ENCODE measurements around the gene FBP1. TPM values are rescaled to one million over a fixed set of nuclear protein-coding genes. Genes with fewer than 3 reads are reported as not detected.

Gene FBP1
- total RNA-seq, 6 experiments from 2014 or later = not detected

DNA sequence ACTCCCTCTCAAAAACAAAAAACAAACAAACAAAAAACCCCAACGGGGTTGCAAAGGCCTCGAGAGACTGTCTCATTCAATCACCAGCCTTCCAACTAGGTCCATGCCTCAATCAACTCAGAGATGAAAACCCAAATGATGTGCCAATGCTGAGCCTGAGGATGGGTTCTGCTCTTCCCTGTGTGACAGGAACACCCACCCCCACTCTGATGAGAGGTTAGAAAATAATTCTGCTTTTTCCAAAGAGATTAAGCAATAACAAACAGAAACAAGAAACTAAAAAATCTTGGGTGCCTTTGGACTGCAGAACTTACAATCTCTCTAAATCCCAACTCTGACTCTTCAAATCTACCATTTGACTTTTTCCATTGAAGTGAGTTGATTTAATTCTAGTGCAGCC, 25.5 kb upstream of the FBP1 start:
- H3K36me3 Mint-ChIP-seq (ENCODE audit: low read depth) = no peaks in the 10 kb centered on the region
- H3K27ac Mint-ChIP-seq = no peak overlapping the region
- peaks cover 26% of the 10 kb centered on the region for H3K4me1 Mint-ChIP-seq (ENCODE audit: low read depth)
- H3K27me3 Mint-ChIP-seq (ENCODE audit: insufficient read depth) = peaks cover 6% of the 10 kb centered on the region
- no peak overlapping the region for H3K4me3 Mint-ChIP-seq
- H3K9me3 Mint-ChIP-seq = no peaks in the 10 kb centered on the region
- no peak for DNase-seq
- TF ChIP-seq, protein P1, sequence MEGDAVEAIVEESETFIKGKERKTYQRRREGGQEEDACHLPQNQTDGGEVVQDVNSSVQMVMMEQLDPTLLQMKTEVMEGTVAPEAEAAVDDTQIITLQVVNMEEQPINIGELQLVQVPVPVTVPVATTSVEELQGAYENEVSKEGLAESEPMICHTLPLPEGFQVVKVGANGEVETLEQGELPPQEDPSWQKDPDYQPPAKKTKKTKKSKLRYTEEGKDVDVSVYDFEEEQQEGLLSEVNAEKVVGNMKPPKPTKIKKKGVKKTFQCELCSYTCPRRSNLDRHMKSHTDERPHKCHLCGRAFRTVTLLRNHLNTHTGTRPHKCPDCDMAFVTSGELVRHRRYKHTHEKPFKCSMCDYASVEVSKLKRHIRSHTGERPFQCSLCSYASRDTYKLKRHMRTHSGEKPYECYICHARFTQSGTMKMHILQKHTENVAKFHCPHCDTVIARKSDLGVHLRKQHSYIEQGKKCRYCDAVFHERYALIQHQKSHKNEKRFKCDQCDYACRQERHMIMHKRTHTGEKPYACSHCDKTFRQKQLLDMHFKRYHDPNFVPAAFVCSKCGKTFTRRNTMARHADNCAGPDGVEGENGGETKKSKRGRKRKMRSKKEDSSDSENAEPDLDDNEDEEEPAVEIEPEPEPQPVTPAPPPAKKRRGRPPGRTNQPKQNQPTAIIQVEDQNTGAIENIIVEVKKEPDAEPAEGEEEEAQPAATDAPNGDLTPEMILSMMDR (IDR thresholded peaks at IDR 0.05) = no peak

DNA sequence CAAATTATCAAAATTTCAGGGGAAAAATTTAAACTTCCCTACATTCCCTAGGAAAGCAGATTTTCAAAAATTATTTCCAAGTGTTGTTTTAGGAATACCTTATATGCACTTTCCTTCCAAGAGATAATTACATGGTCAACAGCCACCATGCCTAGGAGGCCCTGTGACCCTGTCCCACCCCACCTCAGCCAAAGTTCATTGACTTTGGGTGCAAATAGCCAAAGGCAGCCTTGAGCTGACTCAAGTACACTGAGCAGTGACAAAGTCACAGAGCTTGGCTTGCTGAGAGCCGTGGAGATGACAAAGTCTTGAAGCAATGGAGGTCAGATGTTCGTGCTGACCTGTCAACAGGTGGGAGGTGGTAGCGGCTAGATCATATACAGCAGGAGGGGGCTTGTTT, 24.3 kb upstream of the FBP1 start:
- peaks cover 18% of the 10 kb centered on the region for H3K4me1 Mint-ChIP-seq (ENCODE audit: low read depth)
- TF ChIP-seq, protein P1 (IDR thresholded peaks at IDR 0.05) = no peak
- no peak overlapping the region for H3K27ac Mint-ChIP-seq
- H3K36me3 Mint-ChIP-seq (ENCODE audit: low read depth) = no peaks in the 10 kb centered on the region
- DNase-seq = no peak
- peaks cover 6% of the 10 kb centered on the region for H3K27me3 Mint-ChIP-seq (ENCODE audit: insufficient read depth)
- no peak overlapping the region for H3K4me3 Mint-ChIP-seq
- no peaks in the 10 kb centered on the region for H3K9me3 Mint-ChIP-seq

DNA sequence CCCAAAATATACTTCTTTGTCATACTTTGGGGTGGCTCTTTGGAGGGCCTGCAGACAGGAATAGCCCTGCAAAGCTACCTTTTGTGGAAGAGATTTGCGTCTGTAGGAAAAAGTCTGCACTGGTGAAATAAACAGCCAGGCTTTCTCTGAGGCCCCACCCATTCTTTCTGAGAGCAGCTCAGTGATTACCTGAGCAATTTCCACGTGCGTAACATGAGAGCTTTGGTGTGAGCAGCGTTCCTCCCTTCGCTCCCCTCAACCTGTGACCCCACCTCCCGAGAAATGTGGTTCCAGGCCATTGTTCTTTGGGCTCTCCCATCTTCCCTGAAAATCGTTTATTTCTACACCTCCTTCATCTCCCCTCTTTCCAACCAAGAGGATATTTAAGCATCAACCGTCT, 23.8 kb upstream of the FBP1 start:
- H3K27me3 Mint-ChIP-seq (ENCODE audit: insufficient read depth) = peaks cover 6% of the 10 kb centered on the region
- H3K4me1 Mint-ChIP-seq (ENCODE audit: low read depth) = peaks cover 14% of the 10 kb centered on the region
- no peak overlapping the region for H3K4me3 Mint-ChIP-seq
- no peaks in the 10 kb centered on the region for H3K36me3 Mint-ChIP-seq (ENCODE audit: low read depth)
- DNase-seq = no peak
- TF ChIP-seq, protein P1 (IDR thresholded peaks at IDR 0.05) = no peak
- no peak overlapping the region for H3K27ac Mint-ChIP-seq
- H3K9me3 Mint-ChIP-seq = no peaks in the 10 kb centered on the region

DNA sequence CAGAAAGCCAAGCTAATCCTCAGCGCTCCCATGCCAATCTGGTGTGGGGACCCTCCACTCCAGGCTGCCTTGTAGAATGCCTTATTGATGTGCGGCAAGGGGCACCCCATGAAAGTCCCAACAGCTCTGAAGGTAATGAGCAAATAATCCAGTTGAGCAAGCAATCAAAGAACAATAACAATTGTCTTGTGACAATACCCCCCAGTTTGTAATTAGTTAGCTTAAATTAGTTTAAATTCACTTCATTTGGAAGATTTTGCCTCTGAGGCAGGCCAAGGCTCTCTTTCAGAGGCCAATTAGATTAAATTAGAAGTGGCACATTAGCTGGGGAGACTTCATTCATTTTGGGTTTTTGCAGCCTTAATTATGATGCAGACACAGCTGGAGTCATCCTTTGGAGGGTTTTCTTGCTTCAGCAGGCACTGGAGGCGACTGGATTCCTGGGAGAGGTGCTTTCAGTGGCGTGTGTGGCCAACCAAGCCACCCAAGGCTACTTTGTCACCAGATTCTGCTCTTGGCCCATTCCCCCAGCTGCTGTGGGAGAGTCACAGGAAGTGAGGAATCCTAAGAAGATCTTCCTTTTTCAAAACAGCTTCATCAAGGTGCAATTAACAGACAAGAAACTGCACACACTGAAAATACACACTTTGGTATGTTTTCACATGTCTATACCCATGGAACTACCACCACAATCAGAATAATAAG, 17.9 kb upstream of the FBP1 start:
- peaks cover 11% of the 10 kb centered on the region for H3K27me3 Mint-ChIP-seq (ENCODE audit: insufficient read depth)
- TF ChIP-seq, protein P1 (IDR thresholded peaks at IDR 0.05) = no peak
- peaks cover 8% of the 10 kb centered on the region for H3K4me1 Mint-ChIP-seq (ENCODE audit: low read depth)
- no peak overlapping the region for H3K27ac Mint-ChIP-seq
- H3K4me3 Mint-ChIP-seq = no peak overlapping the region
- no peaks in the 10 kb centered on the region for H3K36me3 Mint-ChIP-seq (ENCODE audit: low read depth)
- DNase-seq = no peak
- no peaks in the 10 kb centered on the region for H3K9me3 Mint-ChIP-seq

DNA sequence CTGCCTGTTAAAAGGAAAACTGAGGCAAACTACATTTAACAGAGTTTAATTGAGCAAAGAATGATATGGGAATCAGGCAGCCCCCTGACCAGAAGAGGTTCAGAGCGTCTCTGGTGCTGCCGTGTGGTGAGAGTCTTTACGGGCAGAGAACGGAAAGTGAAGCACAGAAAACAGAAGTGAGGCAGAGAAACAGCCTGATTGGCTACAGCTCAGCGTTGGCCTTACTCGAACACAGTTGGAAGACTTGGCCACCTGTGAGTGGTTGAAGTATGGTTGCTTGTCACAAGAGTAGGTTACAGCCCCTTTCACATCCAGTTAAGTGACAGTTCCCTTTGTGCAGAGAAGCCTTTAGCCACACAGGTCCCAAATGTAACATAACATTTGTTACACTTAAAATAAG, 16.9 kb upstream of the FBP1 start:
- H3K36me3 Mint-ChIP-seq (ENCODE audit: low read depth) = no peaks in the 10 kb centered on the region
- peaks cover 15% of the 10 kb centered on the region for H3K4me1 Mint-ChIP-seq (ENCODE audit: low read depth)
- peak overlapping the region; percentile 6; the same call in 1 of the 2 replicates for H3K4me3 Mint-ChIP-seq
- H3K27me3 Mint-ChIP-seq (ENCODE audit: insufficient read depth) = peaks cover 14% of the 10 kb centered on the region
- TF ChIP-seq, protein P1 (IDR thresholded peaks at IDR 0.05) = no peak
- no peak for DNase-seq
- H3K9me3 Mint-ChIP-seq = no peaks in the 10 kb centered on the region
- no peak overlapping the region for H3K27ac Mint-ChIP-seq
